ENCODE data around the gene IDI2.

- TF ChIP-seq CTCF (IDR thresholded peaks at IDR 0.05; ENCODE audit: low read depth, low read length, poor library complexity, severe bottlenecking) (no peak), EZH2phosphoT487 (IDR thresholded peaks at IDR 0.05; ENCODE audit: borderline replicate concordance, low read length) (no peak)
Measured at GRCh38 chr10:1044964-1045363, 19.3 kb upstream of the IDI2 start.
